ENCODE data around the gene NFKBIB.

DNA sequence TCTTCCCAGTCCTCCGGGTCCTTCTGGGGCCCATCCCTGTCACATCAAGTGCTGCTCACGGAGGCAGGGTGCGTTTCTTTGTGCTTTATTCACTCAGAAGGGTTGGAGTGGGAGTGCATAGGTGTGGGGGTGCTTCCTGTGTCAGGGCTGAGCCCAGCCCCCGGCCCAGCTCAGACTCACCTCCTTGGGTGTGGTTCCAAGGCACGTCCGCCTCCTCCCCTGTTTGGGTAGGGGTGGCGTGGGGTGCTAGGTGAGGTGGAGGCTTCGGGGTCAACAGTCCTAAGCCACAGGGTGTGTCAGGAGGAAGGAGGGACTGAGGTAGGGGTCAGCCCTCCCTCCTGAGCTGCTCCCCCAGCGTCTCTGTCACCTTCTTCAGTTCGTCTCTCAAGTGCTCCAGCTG, 9.1 kb downstream of the NFKBIB start:
- TF ChIP-seq, protein P1, sequence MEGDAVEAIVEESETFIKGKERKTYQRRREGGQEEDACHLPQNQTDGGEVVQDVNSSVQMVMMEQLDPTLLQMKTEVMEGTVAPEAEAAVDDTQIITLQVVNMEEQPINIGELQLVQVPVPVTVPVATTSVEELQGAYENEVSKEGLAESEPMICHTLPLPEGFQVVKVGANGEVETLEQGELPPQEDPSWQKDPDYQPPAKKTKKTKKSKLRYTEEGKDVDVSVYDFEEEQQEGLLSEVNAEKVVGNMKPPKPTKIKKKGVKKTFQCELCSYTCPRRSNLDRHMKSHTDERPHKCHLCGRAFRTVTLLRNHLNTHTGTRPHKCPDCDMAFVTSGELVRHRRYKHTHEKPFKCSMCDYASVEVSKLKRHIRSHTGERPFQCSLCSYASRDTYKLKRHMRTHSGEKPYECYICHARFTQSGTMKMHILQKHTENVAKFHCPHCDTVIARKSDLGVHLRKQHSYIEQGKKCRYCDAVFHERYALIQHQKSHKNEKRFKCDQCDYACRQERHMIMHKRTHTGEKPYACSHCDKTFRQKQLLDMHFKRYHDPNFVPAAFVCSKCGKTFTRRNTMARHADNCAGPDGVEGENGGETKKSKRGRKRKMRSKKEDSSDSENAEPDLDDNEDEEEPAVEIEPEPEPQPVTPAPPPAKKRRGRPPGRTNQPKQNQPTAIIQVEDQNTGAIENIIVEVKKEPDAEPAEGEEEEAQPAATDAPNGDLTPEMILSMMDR (IDR thresholded peaks at IDR 0.05; ENCODE audit: low read depth, low read length, poor library complexity, severe bottlenecking) = no peak
- TF ChIP-seq EZH2phosphoT487 (IDR thresholded peaks at IDR 0.05; ENCODE audit: borderline replicate concordance, low read length) = no peak

Measured in DOHH2 (cell line).